RWPE1 (cell line): ENCODE measurements around the gene ADAMTS2.

Experiments
- CTCF ChIA-PET: fragments of 350-600 bp; sonication (Branson Sonifier 250); formaldehyde crosslinking; extraction: SDS; loops from one replicate; lab custom pipeline; 2021; lab: Yijun Ruan, JAX
- POLR2A ChIA-PET: fragments of 400-600 bp; formaldehyde crosslinking; extraction: SDS; loops from one replicate; lab custom pipeline; 2020; ENCODE audit warnings: antibody characterized with exemption; ENCODE audit not compliant: low non-redundant PET; lab: Yijun Ruan, JAX
- DNase-seq: peaks from one replicate; pipeline ENCODE4 v3.0.0; 2012; ENCODE audit warnings: low spot score
- H3K27ac ChIP-seq: fragments of 450-650 bp; 2 replicates; pipeline ENCODE4 v1.5.1; 2017
- CTCF ChIP-seq: fragments of 450-650 bp; conservative IDR thresholded peaks from 2 replicates; pipeline ENCODE4 v1.5.1; 2017; ENCODE audit warnings: low read depth, mild to moderate bottlenecking

ADAMTS2 gene

DNA sequence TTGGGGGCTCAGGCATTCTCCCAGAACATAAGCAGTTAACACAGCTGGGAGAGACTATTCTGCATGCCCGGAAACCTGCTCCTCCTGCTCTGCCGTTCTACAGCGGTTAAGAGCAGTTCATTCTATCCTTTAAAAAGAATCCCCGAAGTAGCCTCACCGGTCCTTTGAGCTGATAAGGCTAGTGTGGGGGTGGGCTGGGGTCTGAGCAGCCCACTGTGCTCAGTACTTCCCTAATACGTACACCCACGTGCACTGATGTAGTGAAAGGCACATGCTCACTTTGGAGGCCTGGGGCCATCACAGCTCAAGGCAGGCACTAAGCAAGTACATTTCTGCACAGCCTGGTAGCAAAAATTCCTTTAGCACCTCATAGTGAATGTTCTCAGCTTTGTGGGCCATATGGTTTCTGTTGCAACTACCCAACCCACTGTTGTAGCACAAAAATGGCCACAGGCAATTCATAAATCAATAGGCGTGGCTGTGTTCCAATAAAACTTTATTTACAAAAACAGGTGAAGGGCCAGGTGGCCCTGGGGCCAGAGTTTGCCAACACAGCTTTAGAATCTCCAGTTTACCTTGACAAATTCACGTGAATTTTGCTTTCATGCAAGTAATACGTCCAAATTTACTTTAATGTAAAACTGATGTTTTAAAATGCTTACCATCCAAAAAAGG, 148.7 kb downstream of the ADAMTS2 start:
- H3K27ac ChIP-seq: no peak overlapping the region
- TF ChIP-seq CTCF: no peak
- POLR2A ChIA-PET: no interaction called here
- CTCF ChIA-PET: interaction anchor here (0.6 kb wide), 2 partner anchors 7 to 23 kb away, joined by 3 read pairs; no protein-coding TSS in a partner anchor
- DNase-seq: no peak

- H3K27ac ChIP-seq: no peak overlapping the region
- CTCF ChIA-PET: interaction anchor here (0.7 kb wide), 1 partner anchor 61 kb away, joined by 4 read pairs; no protein-coding TSS in a partner anchor
- POLR2A ChIA-PET: no interaction called here
- TF ChIP-seq CTCF: no peak
- DNase-seq: no peak
Observed at GRCh38 chr5:179195561-179196404, 149.5 kb downstream of the ADAMTS2 start.

GRCh38 chr5:179194941-179195381, 150.3 kb downstream of the ADAMTS2 start:
- POLR2A ChIA-PET: no interaction called here
- CTCF ChIA-PET: no interaction called here
- no peak overlapping the region for H3K27ac ChIP-seq
- no peak for TF ChIP-seq CTCF
- DNase-seq: no peak

DNA sequence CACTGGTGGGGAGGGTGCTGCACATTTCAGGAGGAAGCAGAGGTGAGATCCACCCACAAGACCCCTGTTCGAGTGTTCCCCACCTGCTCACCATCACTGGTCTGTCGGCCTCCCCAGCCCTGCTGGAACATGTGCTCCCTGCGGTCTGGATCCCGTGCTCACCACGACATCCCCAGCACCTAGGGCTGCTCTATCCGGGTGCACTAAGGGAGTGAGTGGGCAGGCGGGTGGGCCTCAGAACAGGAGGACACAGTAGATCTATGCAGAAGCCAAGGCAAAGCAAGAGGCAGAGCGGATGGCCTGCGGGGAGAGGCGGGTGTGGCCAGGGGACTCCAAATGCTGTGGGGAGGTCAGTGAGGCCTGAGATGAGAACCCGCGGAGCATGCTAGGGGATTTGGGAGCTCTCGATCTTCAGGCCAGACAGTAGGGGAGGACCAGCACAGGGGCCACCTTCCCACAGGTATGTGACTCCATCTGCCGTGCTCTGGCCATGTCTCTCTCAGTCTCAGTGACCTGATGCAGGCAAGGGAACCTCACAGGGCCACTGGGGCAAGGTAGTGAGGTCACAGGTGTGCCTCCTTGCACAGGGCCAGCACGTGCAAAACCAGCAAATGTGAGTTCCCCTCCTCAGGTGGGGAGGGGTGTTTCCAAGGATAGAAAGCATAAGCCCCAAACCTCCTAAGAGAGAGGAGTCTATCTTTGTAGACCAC, 150.9 kb downstream of the ADAMTS2 start:
- CTCF ChIA-PET: interaction anchor here (0.7 to 0.8 kb wide), 2 partner anchors 27 to 104 kb away, joined by 3 read pairs; no protein-coding TSS in a partner anchor
- DNase-seq: no peak
- TF ChIP-seq CTCF: no peak
- H3K27ac ChIP-seq: no peak overlapping the region
- POLR2A ChIA-PET: no interaction called here

GRCh38 chr5:179193746-179194145, 151.5 kb downstream of the ADAMTS2 start:
- CTCF ChIA-PET: interaction anchor here (0.7 to 0.8 kb wide), 2 partner anchors 26 to 105 kb away, joined by 3 read pairs; no protein-coding TSS in a partner anchor
- POLR2A ChIA-PET: no interaction called here
- DNase-seq: no peak
- no peak overlapping the region for H3K27ac ChIP-seq
- TF ChIP-seq CTCF: no peak

DNA sequence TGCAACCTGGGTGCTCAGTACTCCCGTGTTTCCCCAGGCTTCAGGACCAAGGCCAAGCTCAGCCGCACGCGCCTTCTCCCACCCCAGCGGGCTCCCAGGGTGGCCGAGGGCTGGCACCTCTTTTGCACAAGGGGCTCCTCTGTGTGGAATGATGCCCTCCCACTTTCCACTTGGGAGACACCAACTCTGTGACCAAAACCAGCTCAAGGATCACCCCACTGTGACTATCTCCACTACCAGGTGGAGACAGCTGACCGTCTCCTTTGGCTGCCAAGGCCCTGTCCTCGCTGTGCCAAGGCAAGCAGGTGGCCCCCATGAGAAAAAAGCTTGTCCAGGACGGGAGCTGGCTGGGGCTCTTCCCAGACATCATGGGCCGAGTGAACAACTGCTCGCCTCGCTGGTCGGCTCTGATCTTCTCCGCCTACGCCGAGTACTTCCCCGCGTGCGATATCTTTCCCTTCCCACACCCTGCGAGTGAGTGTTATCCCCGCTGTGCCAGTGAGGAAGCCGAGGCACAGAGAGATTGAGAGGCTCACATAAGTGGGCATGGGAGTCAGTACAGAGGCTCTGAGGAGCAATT, 152.3 kb downstream of the ADAMTS2 start:
- H3K27ac ChIP-seq: no peak overlapping the region
- no peak for DNase-seq
- ChIA-PET CTCF (interaction anchor here (0.6 kb wide), 1 partner anchor 134 kb away, joined by 5 read pairs; no protein-coding TSS in a partner anchor), POLR2A (no interaction called here)
- TF ChIP-seq CTCF: no peak
